HepG2 (cell line): ENCODE measurements around the gene PNLIPRP2. TPM values are rescaled to one million over a fixed set of nuclear protein-coding genes. Genes with fewer than 3 reads are reported as not detected.

Experiments used
- ATAC-seq: fragments of 200-7000 bp; cut with Tn5 transposase; 3 replicates; pipeline ENCODE4 v1.9.1; 2020; ENCODE audit warnings: mild to moderate bottlenecking, moderate library complexity
- BruUV-seq: library from RNA; stranded (reverse); fragments of 400-500 nt; replicated peaks from 2 replicates; lab custom pipeline; 2021; lab: Mats Ljungman, UMichigan
- CTCF ChIA-PET: fragments of 300-600 bp; formaldehyde crosslinking; extraction: SDS; loops from one replicate; lab custom pipeline; 2021; ENCODE audit warnings: low total read pairs, inconsistent platforms, low intra/inter-chr PET ratio; lab: Yijun Ruan, JAX
- POLR2A ChIA-PET: fragments of 350-600 bp; sonication (Branson Sonifier 250); formaldehyde crosslinking; loops from one replicate; lab custom pipeline; 2020; ENCODE audit warnings: antibody characterized with exemption, inconsistent platforms; lab: Yijun Ruan, JAX
- DNase-seq: peaks from one replicate; pipeline ENCODE4 v3.0.0-alpha.2; 2015; ENCODE audit warnings: low spot score
- FAIRE-seq: peaks from 3 replicates; lab custom pipeline; 2011; peaks lifted over from hg19 to GRCh38; lab: Jason Lieb, UNC
- H2AFZ ChIP-seq: one replicate; pipeline ENCODE4 v1.6.1; 2011; ENCODE audit warnings: low read length, inconsistent platforms
- H3K27ac ChIP-seq: fragments of 300-600 bp; 3 replicates; pipeline ENCODE4 v1.8.0; 2011; ENCODE audit warnings: mixed run types, mild to moderate bottlenecking, mixed read lengths, low read length, inconsistent platforms; ENCODE audit not compliant: insufficient read depth; ENCODE audit errors: extremely low read length
- H3K27me3 ChIP-seq, 2 experiments: fragments of 200-600 bp in 1 of 2; 2 replicates in 1 of 2; 3 replicates in 1 of 2; pipeline versions ENCODE4 v1.6.0 to v1.8.0; 2011; ENCODE audit warnings: low read length in 2 of 2, mild to moderate bottlenecking in 2 of 2, moderate library complexity in 2 of 2, inconsistent platforms in 1 of 2; ENCODE audit not compliant: insufficient read depth in 2 of 2, control insufficient read depth in 1 of 2
- H3K36me3 ChIP-seq, 2 experiments: fragments of 200-600 bp in 1 of 2; replicated peaks in 1 of 2; 2 replicates in 1 of 2; 3 replicates in 1 of 2; pipeline versions ENCODE4 v1.5.1 to v1.8.0; 2011; ENCODE audit warnings: low read length in 2 of 2, inconsistent platforms in 1 of 2; ENCODE audit not compliant: insufficient read depth in 2 of 2, control insufficient read depth in 1 of 2
- H3K4me1 ChIP-seq: 2 replicates; pipeline ENCODE4 v1.5.1; 2012; ENCODE audit warnings: low read length, inconsistent platforms; ENCODE audit not compliant: insufficient read depth
- H3K4me2 ChIP-seq: 2 replicates; pipeline ENCODE4 v1.6.0; 2011; ENCODE audit warnings: low read depth, low read length, inconsistent platforms
- H3K4me3 ChIP-seq, 3 experiments: fragments of 200-600 bp in 1 of 3; sonication (generic), shearing (Covaris generic) in 1 of 3; replicated peaks in 1 of 3; 2 replicates each; pipeline ENCODE4 v1.5.1; 2011 to 2016; ENCODE audit warnings: low read length in 3 of 3, inconsistent platforms in 2 of 3, low read depth in 2 of 3, mild to moderate bottlenecking in 2 of 3, control low read depth in 1 of 3, mixed read lengths in 1 of 3; ENCODE audit not compliant: insufficient read depth in 1 of 3
- H3K79me2 ChIP-seq: one replicate; pipeline ENCODE4 v1.6.1; 2011; ENCODE audit warnings: low read length, inconsistent platforms; ENCODE audit not compliant: insufficient read depth
- H3K9ac ChIP-seq: 2 replicates; pipeline ENCODE4 v1.6.0; 2011; ENCODE audit warnings: mild to moderate bottlenecking, low read depth, low read length, inconsistent platforms; ENCODE audit not compliant: insufficient read depth
- H3K9me3 ChIP-seq: 2 replicates; pipeline ENCODE4 v1.5.1; 2012; ENCODE audit warnings: mild to moderate bottlenecking, low read length
- H4K20me1 ChIP-seq: 2 replicates; pipeline ENCODE4 v1.6.0; 2011; ENCODE audit warnings: inconsistent platforms, mild to moderate bottlenecking, low read length, moderate library complexity; ENCODE audit not compliant: insufficient read depth
- ASH2L ChIP-seq: fragments of 300-600, 200-600 bp; sonication (generic); IDR thresholded peaks from 2 replicates; pipeline ENCODE4 v1.7.0; 2017; ENCODE audit warnings: low read depth, mild to moderate bottlenecking, moderate library complexity, mixed read lengths, low read length; ENCODE audit not compliant: insufficient read length
- DNMT3B ChIP-seq: conservative IDR thresholded peaks from 2 replicates; pipeline ENCODE4 v1.6.1; 2016; ENCODE audit warnings: missing biosample characterization, control low read depth
- HNRNPUL1 ChIP-seq: fragments of 200-400 bp; formaldehyde crosslinking; IDR thresholded peaks from 2 replicates; pipeline ENCODE4 v1.6.1; 2017; ENCODE audit warnings: low read depth, mild to moderate bottlenecking, low read length, moderate library complexity
- SNAPC2 ChIP-seq: sonication (generic); formaldehyde crosslinking; IDR thresholded peaks from 2 replicates; pipeline ENCODE4 v1.8.1; 2022; ENCODE audit warnings: mild to moderate bottlenecking, missing genetic modification reagents
- SP2 ChIP-seq: sonication (generic); formaldehyde crosslinking; IDR thresholded peaks from 2 replicates; pipeline ENCODE4 v1.5.1; 2020; ENCODE audit warnings: mild to moderate bottlenecking, missing genetic modification reagents
- ZBTB40 ChIP-seq, 2 experiments: fragments of 450-650 bp in 1 of 2; sonication (generic) in 1 of 2; formaldehyde crosslinking in 1 of 2; IDR thresholded peaks; 2 replicates each; pipeline versions ENCODE4 v1.6.1 to v1.8.0; 2016 to 2022; ENCODE audit warnings: antibody characterized with exemption in 1 of 2, mild to moderate bottlenecking in 1 of 2, missing genetic modification reagents in 1 of 2
- ZFP90 ChIP-seq: sonication (generic); formaldehyde crosslinking; IDR thresholded peaks from 2 replicates; pipeline ENCODE4 v1.8.0; 2022; ENCODE audit warnings: missing genetic modification reagents, mild to moderate bottlenecking, inconsistent platforms, borderline replicate concordance
- ZNF18 ChIP-seq: sonication (generic); formaldehyde crosslinking; IDR thresholded peaks from 2 replicates; pipeline ENCODE4 v1.8.0; 2022; ENCODE audit warnings: mild to moderate bottlenecking, missing genetic modification reagents; ENCODE audit not compliant: insufficient replicate concordance
- ZNF260 ChIP-seq: sonication (generic); formaldehyde crosslinking; IDR thresholded peaks from 2 replicates; pipeline ENCODE4 v1.4.0; 2020; ENCODE audit warnings: missing genetic modification reagents, low read depth, mild to moderate bottlenecking, borderline replicate concordance
- ZNF354B ChIP-seq: sonication (generic); formaldehyde crosslinking; IDR thresholded peaks from 2 replicates; pipeline ENCODE4 v1.8.0; 2022; ENCODE audit warnings: mild to moderate bottlenecking, missing genetic modification reagents
- ZNF414 ChIP-seq: sonication (generic); formaldehyde crosslinking; IDR thresholded peaks from 2 replicates; pipeline ENCODE4 v1.5.0; 2020; ENCODE audit warnings: missing genetic modification reagents
- ZNF614 ChIP-seq: IDR thresholded peaks from 2 replicates; pipeline ENCODE4 v1.6.1; 2018; ENCODE audit warnings: missing biosample characterization, missing genetic modification reagents, inconsistent platforms, borderline replicate concordance
- WGBS: methylation state at CpG from one replicate; pipeline ENCODE4 v1.1.6; 2017; ENCODE audit warnings: low lambda C conversion rate; 5-methylcytosine and 5-hydroxymethylcytosine counted together
- in situ Hi-C: cut with HindIII; loops from 2 replicates; pipeline ENCODE4 v1.10.0; 2017; ENCODE audit warnings: low pct_unique_long_range_greater_than_20kb; ENCODE audit not compliant: extremely low pct_ligation_motif_present
- intact Hi-C: fragments of 100-400 bp; cut with micrococcal nuclease; formaldehyde crosslinking; loops from one replicate; pipeline ENCODE4 v1.10.0; 2022; ENCODE audit not compliant: unreplicated experiment
- polyA plus RNA-seq, 8 experiments: library from polyadenylated mRNA; depleted of rRNA in 3 of 8; stranded (reverse) in 7 of 8; unstranded in 1 of 8; fragments of >200 nt; fragmentation: Illumina TruSeq in 4 of 8; extraction: Trizol in 4 of 8; gene quantifications; 2 replicates each; pipeline versions ENCODE4 v1.2.1 to v1.2.3, GENCODE V29; 2011 to 2016; ENCODE audit warnings: low read depth in 4 of 8, missing spikeins in 1 of 8, mixed read lengths in 1 of 8; ENCODE audit not compliant: insufficient read depth in 1 of 8
- total RNA-seq, 5 experiments: library from RNA; depleted of rRNA; stranded (reverse); fragments of >200 nt; fragmentation: Illumina TruSeq; extraction: Trizol; gene quantifications; 2 replicates each; pipeline ENCODE4 v1.2.3, GENCODE V29; 2016; ENCODE audit warnings: low read depth in 1 of 5

PNLIPRP2 gene
- total and polyA plus RNA-seq, 2 of the 13 experiments (the other 11 are each of a cell fraction or from before 2014, with no cell fraction given): 0.21 to 0.97 TPM

- in situ Hi-C loops: no loop called here
- FAIRE-seq (no peak), DNase-seq (no peak), ATAC-seq (no peak)
- H3K79me2 ChIP-seq: no peaks in the 10 kb centered on the region
- 10% methylated on average over 2 of the region's 3 CpGs for WGBS
- no peaks in the 10 kb centered on the region for H3K36me3 ChIP-seq
- H2AFZ ChIP-seq: no peak overlapping the region
- intact Hi-C loops: no loop called here
- TF ChIP-seq ZNF18 (CRISPR knock-in tag): no peak
- no peak for TF ChIP-seq ASH2L
- TF ChIP-seq ZBTB40 (IDR thresholded peaks at IDR 0.05): no peak
- TF ChIP-seq ZBTB40 (CRISPR knock-in tag; IDR thresholded peaks at IDR 0.05): no peak
- TF ChIP-seq ZNF414: no peak
- no peak for TF ChIP-seq ZFP90 (CRISPR knock-in tag)
- TF ChIP-seq SNAPC2: no peak
- no peak for TF ChIP-seq SP2
- no peak for TF ChIP-seq ZNF614 (CRISPR knock-in tag)
- TF ChIP-seq ZNF354B (CRISPR knock-in tag): no peak
- no peak for TF ChIP-seq HNRNPUL1
- no peak for TF ChIP-seq DNMT3B (CRISPR knock-in tag)
- no peak for TF ChIP-seq ZNF260 (CRISPR knock-in tag)
- H3K27me3 ChIP-seq: 0 out of 5 replicates have a peak, but pooled peaks cover 0 to 3% of the 10 kb centered on the region in 2 experiments
- H3K4me2 ChIP-seq: no peak overlapping the region
- no peak overlapping the region for H3K27ac ChIP-seq
- peaks cover 8% of the 10 kb centered on the region for H3K4me1 ChIP-seq
- H4K20me1 ChIP-seq: no peaks in the 10 kb centered on the region
- ChIA-PET CTCF (no interaction called here), POLR2A (no interaction called here)
- H3K4me3 ChIP-seq: no peak overlapping the region
- BruUV-seq: no TSS peak
- no peaks in the 10 kb centered on the region for H3K9me3 ChIP-seq
- no peak overlapping the region for H3K9ac ChIP-seq
Measured at GRCh38 chr10:116615199-116615776, 5.5 kb upstream of the PNLIPRP2 start.
